Neural progenitor cell (in vitro differentiated cells): ENCODE results near the gene RPS6KA5.

Source experiments
- EZH2 ChIP-seq: fragments of 200-600 bp; sonication (generic); IDR thresholded peaks from 2 replicates; pipeline ENCODE4 v1.6.1; 2017; ENCODE audit warnings: antibody characterized with exemption, mild to moderate bottlenecking, moderate library complexity
- EZH2phosphoT487 ChIP-seq: fragments of 200-600 bp; sonication (generic); IDR thresholded peaks from 2 replicates; pipeline ENCODE4 v1.6.1; 2017; ENCODE audit warnings: antibody characterized with exemption
- TF ChIP-seq, protein P1 (sequence below): fragments of 200-600 bp; sonication (generic); IDR thresholded peaks from 2 replicates; pipeline ENCODE4 v1.5.1; 2017; ENCODE audit warnings: antibody characterized with exemption, mild to moderate bottlenecking

DNA sequence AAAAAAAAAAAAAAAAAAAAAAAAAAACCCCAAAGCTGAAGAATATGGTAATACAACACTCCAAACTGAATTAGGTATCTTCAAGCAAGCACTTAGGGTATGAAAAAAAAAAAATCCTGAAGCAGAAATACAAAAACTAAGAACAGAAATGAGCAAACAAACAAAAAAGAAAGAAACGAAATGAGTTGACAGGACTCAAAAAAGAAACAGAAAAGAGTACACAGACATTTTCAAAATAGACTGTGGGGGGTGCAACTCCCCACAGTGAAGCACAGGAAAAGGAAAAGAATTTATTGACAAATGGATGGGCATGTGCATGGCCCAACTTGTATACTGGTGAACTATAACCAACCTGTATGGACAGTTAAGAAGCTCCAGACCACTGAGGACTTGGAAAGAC lies 24.6 kb downstream of the RPS6KA5 start:
- TF ChIP-seq, protein P1, sequence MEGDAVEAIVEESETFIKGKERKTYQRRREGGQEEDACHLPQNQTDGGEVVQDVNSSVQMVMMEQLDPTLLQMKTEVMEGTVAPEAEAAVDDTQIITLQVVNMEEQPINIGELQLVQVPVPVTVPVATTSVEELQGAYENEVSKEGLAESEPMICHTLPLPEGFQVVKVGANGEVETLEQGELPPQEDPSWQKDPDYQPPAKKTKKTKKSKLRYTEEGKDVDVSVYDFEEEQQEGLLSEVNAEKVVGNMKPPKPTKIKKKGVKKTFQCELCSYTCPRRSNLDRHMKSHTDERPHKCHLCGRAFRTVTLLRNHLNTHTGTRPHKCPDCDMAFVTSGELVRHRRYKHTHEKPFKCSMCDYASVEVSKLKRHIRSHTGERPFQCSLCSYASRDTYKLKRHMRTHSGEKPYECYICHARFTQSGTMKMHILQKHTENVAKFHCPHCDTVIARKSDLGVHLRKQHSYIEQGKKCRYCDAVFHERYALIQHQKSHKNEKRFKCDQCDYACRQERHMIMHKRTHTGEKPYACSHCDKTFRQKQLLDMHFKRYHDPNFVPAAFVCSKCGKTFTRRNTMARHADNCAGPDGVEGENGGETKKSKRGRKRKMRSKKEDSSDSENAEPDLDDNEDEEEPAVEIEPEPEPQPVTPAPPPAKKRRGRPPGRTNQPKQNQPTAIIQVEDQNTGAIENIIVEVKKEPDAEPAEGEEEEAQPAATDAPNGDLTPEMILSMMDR = no peak
- TF ChIP-seq EZH2 (no peak), EZH2phosphoT487 (no peak)
